SU-DHL-6 (cell line): Measurements from ENCODE around the gene CHCHD3.

Experiments
- CTCF ChIP-seq: fragments of 200-600 bp; sonication (generic); IDR thresholded peaks from one replicate; pipeline ENCODE4 v1.5.1; 2017; ENCODE audit warnings: antibody characterized with exemption, mild to moderate bottlenecking, low read length, moderate library complexity; ENCODE audit not compliant: insufficient read depth, poor library complexity, severe bottlenecking
- EZH2phosphoT487 ChIP-seq: fragments of 200-600 bp; sonication (generic), shearing (Covaris generic); conservative IDR thresholded peaks from 2 replicates; pipeline ENCODE4 v1.6.1; 2018; ENCODE audit warnings: mild to moderate bottlenecking, antibody characterized with exemption, low read length, moderate library complexity, mixed read lengths

- TF ChIP-seq CTCF (no peak), EZH2phosphoT487 (no peak)
Measured at GRCh38 chr7:132799081-132799413, 282.8 kb downstream of the CHCHD3 start.
